Measurements from ENCODE around the gene CPNE4. TPM values are rescaled to one million over a fixed set of nuclear protein-coding genes. Genes with fewer than 3 reads are reported as not detected.

Gene CPNE4
- total RNA-seq, 1 experiment from 2014 or later = not detected

DNA sequence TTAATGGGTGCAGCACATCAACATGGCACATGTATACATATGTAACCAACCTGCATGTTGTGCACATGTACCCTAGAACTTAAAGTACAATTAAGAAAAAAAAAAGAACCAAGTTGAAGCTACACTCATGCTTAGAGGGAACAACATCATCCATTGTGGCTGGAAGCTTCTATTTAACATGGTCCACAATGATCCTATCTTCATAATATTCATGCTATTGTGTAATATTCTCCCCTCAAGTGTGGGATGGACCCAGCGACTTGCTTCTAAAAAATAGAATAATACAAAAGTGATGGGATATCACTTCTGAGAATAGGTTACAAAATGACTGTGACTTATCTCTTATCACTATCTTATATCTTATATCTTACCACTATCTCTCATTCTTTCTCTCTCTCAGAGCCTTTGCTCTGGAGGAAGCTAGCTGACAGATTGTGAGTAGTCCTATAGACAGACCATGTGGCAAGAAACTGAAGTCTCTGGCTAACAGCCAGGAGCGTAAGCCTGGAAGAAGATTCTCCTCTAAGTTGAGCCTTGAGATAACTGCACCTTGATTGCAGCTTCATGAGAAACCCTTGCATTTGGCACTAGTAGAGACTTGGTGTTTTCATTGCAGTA lies 333.6 kb downstream of the CPNE4 start:
- DNase-seq (ENCODE audit: low read depth) = no peak

DNA sequence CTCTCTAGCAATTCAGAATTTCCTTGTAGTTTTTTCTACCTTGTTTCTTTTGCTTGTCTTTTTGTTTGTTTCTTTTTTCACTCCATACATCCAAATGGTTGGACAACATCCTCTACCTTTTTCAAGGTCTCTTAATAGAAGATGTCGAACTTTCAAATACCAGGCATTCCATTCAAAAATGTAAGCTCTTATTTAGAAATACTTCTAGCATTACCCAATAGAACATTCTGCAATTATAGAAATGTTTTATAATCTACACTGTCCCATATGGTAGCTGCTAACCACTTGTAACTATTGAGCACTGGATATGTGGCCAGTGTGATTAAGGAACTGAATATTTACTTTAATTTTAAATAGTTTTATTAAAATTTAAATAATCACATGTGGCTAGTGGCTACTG lies 335.8 kb downstream of the CPNE4 start:
- no peak for DNase-seq (ENCODE audit: low read depth)

DNA sequence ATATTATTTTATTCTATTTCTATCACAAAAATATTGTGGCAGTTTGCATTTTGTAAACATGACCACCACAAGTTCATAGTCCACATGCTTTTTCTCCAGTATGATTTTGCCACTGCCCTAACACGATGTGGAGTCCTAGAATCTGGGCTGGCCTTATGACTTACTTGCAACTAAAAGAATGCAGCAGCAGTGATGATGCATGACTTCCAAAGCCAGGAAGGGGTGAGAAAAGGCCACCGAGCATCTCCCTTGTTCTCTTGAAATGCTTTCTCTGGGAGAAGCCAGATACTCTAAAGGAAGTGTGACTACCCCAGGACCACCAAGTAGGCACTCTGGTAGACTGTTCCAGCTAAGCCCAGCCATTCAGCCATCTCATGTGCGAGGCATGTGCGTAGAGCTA lies 340.4 kb downstream of the CPNE4 start:
- DNase-seq (ENCODE audit: low read depth) = no peak

DNA sequence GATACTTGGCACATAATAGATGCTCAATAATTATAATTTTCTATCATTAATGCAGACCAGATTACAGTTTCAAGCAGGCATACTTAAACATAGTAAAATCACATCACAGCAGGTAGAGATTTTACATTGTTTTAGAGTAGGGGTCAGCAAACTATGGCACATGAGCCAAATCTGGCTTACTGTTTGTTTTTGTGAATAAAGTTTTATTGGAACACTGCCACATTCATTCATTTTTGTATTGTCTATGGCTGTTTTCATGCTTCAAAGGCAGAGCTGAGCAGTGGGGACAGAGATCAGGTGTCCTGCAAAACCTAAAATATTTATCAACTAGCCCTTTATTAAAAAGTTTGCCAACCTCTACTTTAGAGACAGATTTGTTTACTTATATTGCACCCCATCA lies 342.5 kb downstream of the CPNE4 start:
- DNase-seq (ENCODE audit: low read depth) = no peak

DNA sequence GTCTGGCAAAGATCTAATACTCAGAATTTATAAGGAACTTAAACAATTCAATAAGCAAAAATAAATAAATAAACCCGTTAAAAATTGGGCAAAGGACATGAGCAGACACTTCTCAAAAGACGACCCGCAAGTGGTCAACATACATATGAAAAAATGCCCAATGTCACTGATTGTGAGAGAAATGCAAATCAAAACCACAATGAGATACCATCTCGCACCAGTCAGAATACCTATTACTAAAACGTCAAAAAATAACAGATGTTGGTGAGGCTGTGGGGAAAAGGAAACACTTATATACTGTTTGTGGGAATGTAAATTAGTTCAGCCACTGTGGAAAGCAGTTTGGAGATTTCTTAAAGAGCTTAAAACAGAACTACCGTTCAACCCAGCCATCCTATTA lies 344.0 kb downstream of the CPNE4 start:
- no peak for DNase-seq (ENCODE audit: low read depth)

DNA sequence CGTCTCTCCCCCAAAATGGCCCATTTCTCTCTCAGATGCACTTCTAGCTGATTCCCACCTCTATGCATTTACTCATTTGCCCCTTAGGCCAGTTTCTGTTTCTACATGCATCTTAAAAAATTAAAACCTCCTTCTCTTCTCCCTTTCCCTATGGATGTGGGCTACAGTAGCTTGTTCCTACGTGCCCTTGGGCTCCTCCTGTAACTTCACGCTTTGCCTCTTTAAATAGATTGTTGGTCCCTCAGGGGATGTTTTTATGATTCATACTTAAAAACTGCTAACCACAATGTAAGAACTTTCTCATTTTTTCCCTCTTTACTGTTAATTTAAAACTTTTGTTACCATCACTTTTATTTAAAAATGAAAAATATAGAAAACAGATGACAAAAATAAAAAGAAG lies 346.4 kb downstream of the CPNE4 start:
- no peak for DNase-seq (ENCODE audit: low read depth)

DNA sequence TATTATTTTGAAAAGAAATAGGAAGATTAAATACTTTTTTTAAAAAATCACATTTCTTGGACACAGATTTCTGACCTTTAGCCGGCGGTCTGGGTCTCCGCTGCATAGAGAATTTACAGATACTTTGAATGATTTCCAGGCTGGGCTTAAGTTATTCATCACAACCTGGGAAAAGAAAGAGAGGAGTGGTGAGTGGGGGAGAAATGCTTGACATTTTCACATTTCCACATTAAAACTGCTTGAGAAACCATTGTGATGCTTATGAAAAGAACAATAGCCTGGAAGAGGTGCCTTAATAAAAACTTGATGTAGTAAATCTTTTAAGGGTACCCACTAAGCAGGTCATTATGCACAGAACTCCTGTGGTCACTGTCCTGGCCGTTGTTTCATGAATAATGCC lies 365.2 kb downstream of the CPNE4 start:
- no peak for DNase-seq (ENCODE audit: low read depth)

DNA sequence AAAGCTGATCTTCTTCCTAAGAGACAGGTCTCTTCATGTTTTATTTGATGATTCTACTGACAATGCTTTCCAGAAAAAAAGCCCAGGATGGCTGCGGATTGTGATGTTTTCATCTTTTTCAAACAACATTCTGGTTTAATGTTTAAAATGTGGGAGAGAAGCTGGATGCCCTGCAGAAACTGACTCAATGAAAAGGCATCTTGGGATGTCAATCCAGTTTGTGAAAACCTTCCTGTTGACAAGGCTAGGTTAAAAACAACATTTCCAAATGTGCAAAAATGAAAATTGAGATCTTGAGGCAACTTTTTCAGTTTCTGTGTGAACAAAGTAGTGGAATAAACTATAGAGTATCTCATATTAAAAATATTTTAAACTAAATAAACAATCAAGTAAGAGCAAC lies 376.0 kb downstream of the CPNE4 start:
- DNase-seq (ENCODE audit: low read depth) = no peak

DNA sequence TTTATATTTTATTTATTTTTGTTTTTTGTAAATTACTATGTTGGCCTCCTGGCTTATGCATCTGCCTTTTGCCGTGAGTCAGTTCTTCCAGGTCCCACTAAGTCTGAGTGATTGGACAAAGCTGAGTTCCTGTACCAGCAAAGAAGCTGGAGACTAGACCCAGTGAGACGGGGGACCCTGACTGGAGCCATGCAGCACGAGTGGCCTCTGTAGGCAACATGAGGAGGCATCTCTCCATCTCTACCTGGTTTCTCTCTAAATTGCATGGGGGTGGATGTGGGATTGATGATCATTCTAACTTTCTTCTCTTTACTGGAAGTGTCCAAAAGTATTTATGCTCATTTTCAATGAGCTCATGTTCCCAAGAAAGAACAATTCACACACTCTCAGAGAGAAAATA lies 376.7 kb downstream of the CPNE4 start:
- no peak for DNase-seq (ENCODE audit: low read depth)

DNA sequence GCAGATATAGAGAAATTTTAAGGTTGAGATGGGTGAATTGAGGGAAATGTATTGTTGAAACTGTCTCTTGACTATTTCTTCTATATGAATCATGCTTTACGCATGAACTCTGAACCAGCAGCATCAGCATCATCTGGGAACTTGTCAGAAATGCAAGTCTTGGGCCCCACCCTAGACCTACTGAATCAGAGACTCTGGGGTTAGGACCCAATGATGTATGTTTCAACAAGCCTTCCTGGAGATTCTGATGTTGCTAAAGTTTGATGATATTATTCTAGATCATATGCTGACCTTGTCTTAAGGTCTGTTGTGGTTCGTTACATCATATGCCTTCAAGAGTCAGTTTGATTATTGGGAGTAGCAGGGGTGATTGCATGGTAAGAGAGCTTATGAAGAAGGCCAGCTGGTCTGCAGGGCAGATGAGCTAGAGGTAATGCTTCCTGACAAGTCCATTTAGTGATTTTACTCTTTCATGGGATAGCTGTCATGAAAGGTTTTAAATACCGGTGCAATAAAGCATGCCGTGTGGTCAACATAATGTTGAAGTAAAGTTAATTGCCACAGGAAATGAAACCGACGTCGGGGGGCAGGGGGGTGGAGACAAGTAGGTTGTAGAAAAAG lies 379.6 kb downstream of the CPNE4 start:
- no peak for DNase-seq (ENCODE audit: low read depth)

DNA sequence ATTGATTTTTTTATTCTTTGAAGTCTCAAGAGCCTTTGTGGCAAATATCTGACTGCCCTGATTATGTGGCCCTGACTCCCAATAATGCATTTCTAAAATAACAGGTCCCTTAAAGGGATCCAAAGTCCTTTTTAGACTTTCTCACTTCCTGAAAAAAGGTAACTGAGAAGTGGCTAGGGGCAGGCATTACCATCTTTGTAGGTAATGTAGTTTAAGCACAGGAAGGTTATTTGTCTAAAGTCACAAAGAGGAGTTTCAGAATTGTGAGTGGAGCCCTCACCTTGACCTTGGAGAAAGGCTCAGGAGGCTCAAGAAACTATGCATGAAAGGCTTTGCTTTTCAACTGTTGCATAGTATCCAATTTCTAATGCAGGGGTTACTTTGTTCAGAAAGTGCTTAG lies 389.2 kb downstream of the CPNE4 start:
- no peak for DNase-seq (ENCODE audit: low read depth)

DNA sequence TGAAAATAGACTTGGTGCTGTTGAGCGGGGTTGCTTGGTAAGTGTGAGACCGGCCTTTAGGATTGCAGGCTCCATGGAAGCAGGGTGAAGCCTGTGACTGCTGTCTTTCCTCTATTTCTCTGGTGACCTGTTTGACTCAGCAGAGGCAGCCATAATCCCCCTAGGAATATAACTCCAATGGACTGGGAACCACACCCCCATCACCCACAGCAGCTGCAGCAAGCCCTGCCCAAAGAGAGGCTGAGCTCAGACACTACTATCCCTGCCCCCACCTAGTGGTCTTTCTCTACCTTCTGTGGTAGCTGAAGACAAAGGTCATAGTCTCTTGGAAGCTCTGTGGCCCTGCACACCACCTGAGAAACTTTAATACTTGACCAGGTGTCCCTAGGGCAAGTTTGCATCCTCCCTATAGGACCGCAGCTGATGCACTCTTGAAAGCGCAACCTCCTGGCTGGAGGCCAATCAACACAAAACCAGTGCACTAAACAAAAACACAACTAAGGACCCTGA lies 398.5 kb downstream of the CPNE4 start:
- DNase-seq (ENCODE audit: low read depth) = no peak

DNA sequence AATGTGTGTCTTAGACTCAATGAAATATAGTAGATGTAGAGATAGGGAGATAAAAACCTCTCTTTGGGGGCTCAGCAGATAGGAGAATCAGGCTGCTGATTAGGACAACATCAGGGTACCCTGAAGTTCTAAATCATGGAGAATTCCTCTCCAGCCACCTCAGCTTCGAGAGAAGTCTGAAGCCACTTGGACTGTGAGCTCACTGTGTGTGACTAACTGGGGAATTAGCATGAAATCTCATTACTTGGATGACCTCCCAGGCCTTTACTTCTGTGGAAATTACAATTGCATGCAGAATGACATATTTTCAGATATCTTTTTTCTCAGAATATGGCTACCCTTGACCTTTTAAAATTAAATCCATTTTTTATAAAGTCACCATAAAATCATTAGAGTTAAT lies 404.0 kb downstream of the CPNE4 start:
- no peak for DNase-seq (ENCODE audit: low read depth)

DNA sequence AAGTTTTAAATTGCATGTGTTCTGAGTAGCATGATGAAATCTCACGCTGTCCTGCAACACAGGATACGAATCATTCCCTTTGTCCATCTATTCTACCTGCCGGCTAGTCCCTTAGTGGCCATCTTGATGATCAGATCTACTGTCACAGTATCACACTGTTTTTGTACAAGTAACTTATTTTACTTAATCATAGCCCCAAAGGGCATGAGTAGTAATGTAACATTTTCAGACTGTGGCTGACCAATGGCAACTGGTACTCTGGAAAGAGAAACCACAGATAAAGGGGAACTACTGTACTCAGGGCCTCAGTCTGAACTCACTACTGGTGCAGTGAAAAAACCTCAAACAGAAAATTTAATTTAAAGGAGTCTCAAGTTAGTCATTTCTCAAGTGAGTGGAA lies 404.7 kb downstream of the CPNE4 start:
- DNase-seq (ENCODE audit: low read depth) = no peak

DNA sequence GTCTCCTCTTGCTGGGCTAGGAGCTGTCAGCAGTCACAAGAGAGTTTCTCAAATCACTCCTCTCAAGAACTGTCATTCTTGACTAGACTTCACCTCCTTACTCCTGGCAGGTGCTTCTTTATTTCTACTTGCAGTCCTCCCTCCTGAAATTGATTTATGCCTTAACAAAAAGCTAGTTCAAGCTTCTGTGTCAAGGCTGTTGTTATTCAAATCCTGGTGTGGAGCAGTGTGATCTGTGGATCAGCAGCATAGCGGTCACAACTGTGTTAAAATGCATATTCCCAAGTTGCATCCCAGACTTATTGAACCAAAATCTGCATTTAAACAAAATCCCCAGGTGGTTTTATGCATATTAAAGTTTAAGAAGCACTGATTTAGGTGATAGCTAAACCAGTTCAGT lies 411.4 kb downstream of the CPNE4 start:
- no peak for DNase-seq (ENCODE audit: low read depth)

DNA sequence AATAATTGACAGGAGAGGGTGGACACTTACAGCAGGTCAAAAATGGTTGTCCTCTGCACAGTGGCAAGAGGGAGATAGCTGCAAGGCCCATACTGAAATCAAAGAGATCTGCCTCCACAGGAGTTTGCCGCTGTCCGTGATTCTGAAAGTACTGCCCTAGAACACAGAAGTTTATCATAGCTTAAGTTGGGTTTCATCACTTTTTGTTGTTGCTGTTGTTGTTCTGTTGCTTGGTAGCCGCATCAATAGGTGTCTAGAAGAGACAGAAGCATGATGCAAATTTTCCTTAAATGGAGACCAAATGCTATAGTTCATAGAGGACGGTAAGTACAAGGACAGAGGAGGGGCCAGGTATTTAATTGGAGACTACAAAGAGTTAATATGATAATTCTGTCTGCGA lies 412.1 kb downstream of the CPNE4 start:
- DNase-seq (ENCODE audit: low read depth) = no peak

DNA sequence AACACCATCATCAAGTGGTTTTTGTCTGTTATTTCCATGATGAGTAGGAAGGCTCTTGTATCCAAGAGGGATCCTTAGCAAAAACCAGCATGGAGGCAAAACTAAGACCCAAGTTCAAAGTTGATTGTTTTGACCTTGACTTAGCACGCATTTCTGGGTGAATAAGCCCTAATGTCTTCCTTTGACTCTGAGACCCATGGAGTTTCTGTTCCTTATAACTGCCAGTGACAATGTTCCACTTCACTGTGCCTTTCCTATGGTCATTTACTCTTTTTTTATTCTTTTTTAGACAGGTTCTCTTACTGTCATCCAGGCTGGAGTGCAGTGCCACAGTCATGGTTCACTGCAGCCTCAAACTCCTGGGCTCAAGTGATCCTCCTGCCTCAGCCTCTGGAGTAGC lies 413.8 kb downstream of the CPNE4 start:
- no peak for DNase-seq (ENCODE audit: low read depth)

DNA sequence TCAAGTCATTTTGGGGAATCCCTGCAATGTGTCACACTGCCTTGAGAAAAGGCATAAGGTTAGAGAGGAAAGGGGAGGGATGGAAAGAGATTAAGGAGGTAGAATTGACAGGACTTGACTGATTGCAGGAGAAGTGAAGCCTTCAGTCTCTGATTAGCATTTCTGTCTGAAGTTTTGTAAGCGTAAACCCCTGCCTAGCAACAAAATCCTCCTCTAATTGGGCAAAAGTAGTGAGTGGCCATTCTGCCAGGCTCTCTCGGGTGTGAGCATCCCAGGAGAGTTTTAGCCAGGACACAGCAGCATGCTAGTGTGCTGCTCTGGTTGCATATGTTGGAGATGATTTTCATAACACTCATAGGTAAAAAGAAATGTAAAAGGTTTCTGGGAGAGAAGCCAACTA lies 415.0 kb downstream of the CPNE4 start:
- no peak for DNase-seq (ENCODE audit: low read depth)

DNA sequence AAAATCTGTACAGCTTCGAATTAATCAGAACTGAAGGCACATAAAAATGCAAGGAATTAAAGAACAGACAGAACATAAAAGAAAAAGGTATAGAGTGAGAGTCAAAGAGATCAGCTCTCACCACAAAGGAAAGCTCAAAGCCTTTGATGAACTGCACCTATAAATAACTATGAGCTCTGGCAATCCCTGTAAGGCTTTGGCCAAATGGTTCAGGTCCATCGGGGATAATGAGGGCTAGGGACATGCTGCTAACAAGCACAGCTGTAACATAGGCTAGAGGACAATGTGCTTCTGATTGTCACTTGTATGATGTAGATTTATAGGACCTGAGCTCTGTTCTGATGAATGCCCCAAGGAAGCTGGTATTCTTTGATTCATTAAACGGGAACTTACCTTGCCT lies 418.1 kb downstream of the CPNE4 start:
- no peak for DNase-seq (ENCODE audit: low read depth)

DNA sequence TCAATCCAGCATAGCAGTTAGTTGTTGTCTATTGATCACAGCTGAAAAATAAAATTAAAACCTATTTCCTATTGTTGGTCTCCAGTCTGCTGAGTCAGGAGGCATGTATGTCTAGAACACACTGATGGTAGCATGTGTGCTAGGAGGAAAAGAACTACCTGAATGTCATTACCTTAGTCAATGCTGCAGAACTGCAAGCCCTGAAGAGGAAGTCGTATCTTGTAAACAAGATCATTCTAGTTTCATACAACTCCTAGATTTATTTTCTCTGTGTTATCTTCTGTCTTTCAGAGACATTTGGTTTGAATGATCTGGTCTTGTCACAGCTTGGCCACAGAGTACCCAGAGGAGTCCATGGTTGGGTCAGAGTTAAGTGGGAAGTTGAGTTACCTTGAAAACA lies 422.1 kb downstream of the CPNE4 start:
- no peak for DNase-seq (ENCODE audit: low read depth)

DNA sequence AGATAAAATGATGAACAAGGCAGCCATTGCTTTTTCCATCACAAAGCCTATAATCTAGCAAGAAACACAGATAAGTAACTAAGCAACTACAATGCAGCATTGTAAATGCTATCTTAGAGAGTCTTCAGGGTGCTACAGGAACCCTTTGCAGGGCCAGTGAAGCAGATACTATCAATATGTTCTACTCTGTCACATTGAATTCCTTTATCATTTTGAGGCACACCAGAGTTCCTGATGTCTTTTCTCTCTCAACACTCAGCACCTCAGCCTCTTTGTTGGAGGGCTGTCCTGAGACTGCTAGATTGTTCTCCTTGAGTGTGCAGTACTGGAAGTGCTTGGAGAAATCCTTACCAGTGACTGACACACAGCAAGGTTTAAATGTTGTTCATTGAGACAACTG lies 424.6 kb downstream of the CPNE4 start:
- DNase-seq (ENCODE audit: low read depth) = no peak

DNA sequence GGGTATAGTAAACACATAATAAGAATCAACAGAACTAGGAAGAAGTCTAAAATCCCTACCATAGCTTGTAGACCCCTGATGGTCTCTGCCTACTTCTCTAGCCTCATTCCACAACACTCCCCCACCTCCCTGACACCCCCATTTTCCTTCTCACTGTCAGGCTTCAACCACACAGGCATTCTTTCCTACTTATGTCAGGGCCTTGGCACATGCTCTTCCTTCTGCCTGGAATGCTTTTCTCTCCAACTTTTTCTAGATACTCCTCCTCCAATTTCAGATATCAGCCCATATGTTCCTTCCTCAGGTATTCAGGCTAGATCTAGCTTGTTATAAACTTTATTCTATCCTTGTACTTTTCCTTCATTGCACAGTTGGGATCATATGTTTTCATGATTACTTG lies 426.1 kb downstream of the CPNE4 start:
- no peak for DNase-seq (ENCODE audit: low read depth)

DNA sequence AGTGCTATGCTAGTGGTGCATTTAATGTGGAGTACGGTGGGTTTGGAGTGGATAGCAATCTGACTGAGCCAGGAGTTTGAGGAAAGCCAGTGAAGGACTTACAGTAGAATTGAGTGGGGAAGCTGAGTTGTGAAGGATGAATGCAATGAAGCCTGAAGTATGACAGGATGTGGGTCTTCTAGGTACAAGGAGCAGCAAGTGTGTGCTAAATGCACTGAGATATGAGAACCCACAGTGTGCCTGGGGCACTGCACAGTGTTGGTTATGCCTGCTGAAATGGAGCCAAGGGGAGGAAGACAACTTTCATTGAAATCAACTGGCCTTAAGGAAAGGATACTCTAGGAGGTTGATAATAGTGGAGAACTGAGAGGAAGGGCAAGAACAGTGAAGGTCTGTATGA lies 426.5 kb downstream of the CPNE4 start:
- DNase-seq (ENCODE audit: low read depth) = no peak

DNA sequence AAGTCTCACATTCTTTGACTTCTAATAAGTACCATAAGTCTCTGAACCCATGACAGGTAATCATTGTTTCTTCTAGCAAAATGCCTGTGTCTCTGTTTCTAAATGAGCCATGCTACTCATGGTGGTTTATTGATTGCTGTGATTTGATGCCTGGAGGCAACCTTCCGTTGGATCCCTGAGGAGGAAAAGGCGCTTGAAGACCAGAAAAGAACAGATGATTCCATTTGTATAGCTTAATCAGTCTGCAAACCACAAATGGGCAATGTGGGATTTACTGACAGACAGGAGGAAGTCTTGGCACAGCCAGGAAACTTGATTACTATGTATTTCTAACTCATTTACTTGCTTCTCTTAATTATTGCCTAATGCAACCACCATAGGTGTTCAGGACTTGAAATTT lies 428.9 kb downstream of the CPNE4 start:
- no peak for DNase-seq (ENCODE audit: low read depth)
